ENCODE measurements around the gene IGSF21. TPM values are rescaled to one million over a fixed set of nuclear protein-coding genes. Genes with fewer than 3 reads are reported as not detected.
"Not testable (repeated sequence)": the region's sequence is repeated elsewhere in the genome, so short reads cannot be mapped to it uniquely, and the experiment has no call there.

Gene IGSF21
- total RNA-seq, 1 donor from 2014 or later, result 2.6 TPM

GRCh38 chr1:18416126-18416525 is 308.5 kb downstream of the IGSF21 start:
- not testable (repeated sequence) for DNase-seq (ENCODE audit: low spot score)

- no peak for DNase-seq (ENCODE audit: low spot score)
These were observed 310.0 kb downstream of the IGSF21 start for GRCh38 chr1:18417316-18418269.

GRCh38 chr1:18419113-18419844 is 311.7 kb downstream of the IGSF21 start:
- no peak for DNase-seq (ENCODE audit: low spot score)

- no peak for DNase-seq (ENCODE audit: low spot score)
These were observed 312.2 kb downstream of the IGSF21 start for GRCh38 chr1:18419845-18420184.

GRCh38 chr1:18422076-18422777 is 314.6 kb downstream of the IGSF21 start:
- DNase-seq (ENCODE audit: low spot score), result no peak

GRCh38 chr1:18422954-18423353 is 315.4 kb downstream of the IGSF21 start:
- no peak for DNase-seq (ENCODE audit: low spot score)

GRCh38 chr1:18426580-18426979 is 319.0 kb downstream of the IGSF21 start:
- no peak for DNase-seq (ENCODE audit: low spot score)

Measured in mesenteric fat pad (tissue), 1 donor.